Sigmoid colon (tissue), 7 donors: ENCODE measurements around the gene OR52E4. TPM values are rescaled to one million over a fixed set of nuclear protein-coding genes. Genes with fewer than 3 reads are reported as not detected.

Experiments
- DNase-seq: peaks from one replicate; pipeline ENCODE4 v3.0.0-alpha.2; 2019
- H3K27ac ChIP-seq, 4 donors: fragments of 200-600 bp; sonication (generic); one replicate each; pipeline ENCODE4 v1.5.1; 2016 to 2019; ENCODE audit warnings: mild to moderate bottlenecking in 1 of 4
- H3K27me3 ChIP-seq, 3 donors: fragments of 200-600 bp; sonication (generic); one replicate each; pipeline ENCODE4 v1.5.1; 2019; ENCODE audit warnings: mild to moderate bottlenecking in 1 of 3
- H3K36me3 ChIP-seq, 4 donors: fragments of 200-600 bp; sonication (generic); one replicate each; pipeline ENCODE4 v1.5.1; 2016 to 2019
- H3K4me1 ChIP-seq, 4 donors: fragments of 200-600 bp; sonication (generic); one replicate each; pipeline ENCODE4 v1.5.1; 2017 to 2019
- H3K4me3 ChIP-seq, 4 donors: fragments of 200-600 bp; sonication (generic); one replicate each; pipeline ENCODE4 v1.5.1; 2017 to 2019; ENCODE audit warnings: mild to moderate bottlenecking in 2 of 4, moderate library complexity in 1 of 4
- H3K9me3 ChIP-seq, 4 donors: fragments of 200-600 bp in 3 of 4; sonication (generic) in 3 of 4; one replicate each; pipeline versions ENCODE4 v1.5.1 to v1.6.1; 2013 to 2019
- EP300 ChIP-seq, 4 donors: sonication (generic); formaldehyde crosslinking; IDR thresholded peaks; one replicate each; pipeline ENCODE4 v1.6.1; 2017; ENCODE audit warnings: antibody characterized with exemption in 4 of 4
- POLR2A ChIP-seq, 2 donors: fragments of 450-650 bp; IDR thresholded peaks; one replicate each; pipeline ENCODE4 v1.6.1; 2016; ENCODE audit warnings: antibody characterized with exemption in 2 of 2, mild to moderate bottlenecking in 2 of 2, moderate library complexity in 2 of 2
- POLR2AphosphoS5 ChIP-seq, 4 donors: sonication (generic); formaldehyde crosslinking; IDR thresholded peaks; one replicate each; pipeline ENCODE4 v1.6.1; 2017; ENCODE audit warnings: antibody characterized with exemption in 4 of 4
- WGBS, 2 donors: extraction: QIAGEN DNeasy Blood & Tissue Kit; methylation state at CpG; one replicate each; pipeline ENCODE4 v1.1.7; 2013; 5-methylcytosine and 5-hydroxymethylcytosine counted together
- intact Hi-C: fragments of 100-400 bp; cut with DNase I; formaldehyde crosslinking; loops from one replicate; pipeline ENCODE4 v1.15.1; 2023
- polyA plus RNA-seq, 3 donors: library from polyadenylated mRNA; stranded (reverse); fragments of 200-250 nt; gene quantifications; one replicate each; pipeline ENCODE4 v1.2.3, GENCODE V29; 2013
- total RNA-seq, 4 donors: library from RNA; depleted of rRNA; stranded (reverse); fragments of >200 nt; gene quantifications; one replicate each; pipeline ENCODE4 v1.1.0, GENCODE V29; 2016
- TF ChIP-seq, protein P1 (sequence below), 4 experiments: fragments of 450-650 bp in 3 of 4; fragments of 200-600 bp in 1 of 4; IDR thresholded peaks; one replicate each; pipeline ENCODE4 v1.5.1; 2016 to 2019; ENCODE audit warnings: antibody characterized with exemption in 4 of 4, mild to moderate bottlenecking in 3 of 4, moderate library complexity in 2 of 4
- donor health status: healthy with polysubstance abuse.
- donor health status: Bipolar disorder and iron deficiency.
- donor health status: healthy.

The OR52E4 gene
- total and polyA plus RNA-seq, 7 donors: not detected

DNA sequence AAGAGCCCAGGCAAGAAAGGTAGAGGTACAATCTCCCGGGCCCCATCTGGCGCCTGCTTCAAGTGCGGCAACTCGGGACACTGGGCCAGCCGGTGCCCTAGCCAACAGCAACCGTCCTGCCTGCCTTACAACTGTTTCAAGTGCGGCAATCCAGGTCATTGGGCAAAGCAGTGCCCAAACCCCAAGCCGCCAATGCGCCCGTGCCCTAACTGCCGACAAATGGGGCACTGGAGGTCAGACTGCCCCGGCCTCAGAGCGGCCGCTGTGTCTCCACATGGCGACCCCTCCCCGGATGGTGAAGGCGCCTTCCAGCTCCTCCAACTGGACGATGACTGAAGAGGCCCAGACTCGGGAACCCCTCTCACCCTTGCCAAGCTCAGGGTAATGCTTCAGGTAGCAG is 50.2 kb downstream of the OR52E4 start:
- Histone ChIP-seq H3K4me1 (no peaks in the 10 kb centered on the region), H3K27ac (no peak overlapping the region), H3K27me3 (no peaks in the 10 kb centered on the region), H3K4me3 (no peak overlapping the region), H3K9me3 (peaks cover 0 to 3% (median 0%) of the 10 kb centered on the region in 4 donors), H3K36me3 (no peaks in the 10 kb centered on the region)
- intact Hi-C loops: no loop called here
- 89 to 93% methylated on average over 19 of the region's 19 CpGs for WGBS, 2 donors
- DNase-seq: peak; percentile 56
- TF ChIP-seq POLR2AphosphoS5 (IDR thresholded peaks at IDR 0.05): no peak
- TF ChIP-seq, protein P1, sequence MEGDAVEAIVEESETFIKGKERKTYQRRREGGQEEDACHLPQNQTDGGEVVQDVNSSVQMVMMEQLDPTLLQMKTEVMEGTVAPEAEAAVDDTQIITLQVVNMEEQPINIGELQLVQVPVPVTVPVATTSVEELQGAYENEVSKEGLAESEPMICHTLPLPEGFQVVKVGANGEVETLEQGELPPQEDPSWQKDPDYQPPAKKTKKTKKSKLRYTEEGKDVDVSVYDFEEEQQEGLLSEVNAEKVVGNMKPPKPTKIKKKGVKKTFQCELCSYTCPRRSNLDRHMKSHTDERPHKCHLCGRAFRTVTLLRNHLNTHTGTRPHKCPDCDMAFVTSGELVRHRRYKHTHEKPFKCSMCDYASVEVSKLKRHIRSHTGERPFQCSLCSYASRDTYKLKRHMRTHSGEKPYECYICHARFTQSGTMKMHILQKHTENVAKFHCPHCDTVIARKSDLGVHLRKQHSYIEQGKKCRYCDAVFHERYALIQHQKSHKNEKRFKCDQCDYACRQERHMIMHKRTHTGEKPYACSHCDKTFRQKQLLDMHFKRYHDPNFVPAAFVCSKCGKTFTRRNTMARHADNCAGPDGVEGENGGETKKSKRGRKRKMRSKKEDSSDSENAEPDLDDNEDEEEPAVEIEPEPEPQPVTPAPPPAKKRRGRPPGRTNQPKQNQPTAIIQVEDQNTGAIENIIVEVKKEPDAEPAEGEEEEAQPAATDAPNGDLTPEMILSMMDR (IDR thresholded peaks at IDR 0.05): no peak
- TF ChIP-seq EP300 (IDR thresholded peaks at IDR 0.05): no peak
- no peak for TF ChIP-seq POLR2A (IDR thresholded peaks at IDR 0.05)

GRCh38 chr11:5931061-5931460 is 50.6 kb downstream of the OR52E4 start:
- H3K9me3 ChIP-seq: peaks cover 0 to 3% (median 0%) of the 10 kb centered on the region in 4 donors
- intact Hi-C loops: no loop called here

GRCh38 chr11:5932671-5933070 is 52.2 kb downstream of the OR52E4 start:
- no peaks in the 10 kb centered on the region for H3K27me3 ChIP-seq
- H3K27ac ChIP-seq: no peak overlapping the region
- DNase-seq: no peak
- intact Hi-C loops: no loop called here
- H3K9me3 ChIP-seq: peaks cover 0 to 3% (median 0%) of the 10 kb centered on the region in 4 donors
- no peaks in the 10 kb centered on the region for H3K4me1 ChIP-seq
- no peak overlapping the region for H3K4me3 ChIP-seq
- TF ChIP-seq, protein P1 (IDR thresholded peaks at IDR 0.05): no peak
- TF ChIP-seq POLR2AphosphoS5 (IDR thresholded peaks at IDR 0.05) (no peak), POLR2A (IDR thresholded peaks at IDR 0.05) (no peak)
- no peaks in the 10 kb centered on the region for H3K36me3 ChIP-seq
- 95 to 96% methylated on average over 11 of the region's 11 CpGs for WGBS, 2 donors

More at GRCh38 chr11:5931061-5931460, 50.6 kb downstream of the OR52E4 start:
- 93 to 95% methylated on average over 8 of the region's 8 CpGs for WGBS, 2 donors
- TF ChIP-seq POLR2AphosphoS5 (IDR thresholded peaks at IDR 0.05) (no peak), EP300 (IDR thresholded peaks at IDR 0.05) (no peak), POLR2A (IDR thresholded peaks at IDR 0.05) (no peak)
- TF ChIP-seq, protein P1 (IDR thresholded peaks at IDR 0.05): no peak
- no peak overlapping the region for H3K4me3 ChIP-seq
- H3K27ac ChIP-seq: no peak overlapping the region
- DNase-seq: no peak
- H3K27me3 ChIP-seq: no peaks in the 10 kb centered on the region
- no peaks in the 10 kb centered on the region for H3K36me3 ChIP-seq
- no peaks in the 10 kb centered on the region for H3K4me1 ChIP-seq

GRCh38 chr11:5933116-5933515 is 52.7 kb downstream of the OR52E4 start:
- TF ChIP-seq, protein P1 (IDR thresholded peaks at IDR 0.05): no peak
- TF ChIP-seq POLR2AphosphoS5 (IDR thresholded peaks at IDR 0.05) (no peak), EP300 (IDR thresholded peaks at IDR 0.05) (no peak), POLR2A (IDR thresholded peaks at IDR 0.05) (no peak)
- DNase-seq: no peak
- no peaks in the 10 kb centered on the region for H3K36me3 ChIP-seq
- H3K4me1 ChIP-seq: no peaks in the 10 kb centered on the region
- 91 to 94% methylated on average over 10 of the region's 10 CpGs for WGBS, 2 donors
- no peak overlapping the region for H3K27ac ChIP-seq
- no peak overlapping the region for H3K4me3 ChIP-seq
- H3K27me3 ChIP-seq: no peaks in the 10 kb centered on the region
- intact Hi-C loops: no loop called here
- peaks cover 0 to 3% (median 0%) of the 10 kb centered on the region in 4 donors for H3K9me3 ChIP-seq

Other genes with a start within 250 kb of the OR52E4 start
- 10 to 100 TPM; 11.7 to 29.9 (median 14.3) TPM for gene TRIM5, start 195.6 kb upstream of the OR52E4 start, total RNA-seq
- gene TRIM5, start 195.6 kb upstream of the OR52E4 start, polyA plus RNA-seq: 10 to 100 TPM in 1 of 3 donors, 1 to 10 TPM in 2; 5.4 to 12.4 (median 7.2) TPM
- gene TRIM22, start 190.8 kb upstream of the OR52E4 start, total RNA-seq: 10 to 100 TPM; 21.1 to 64.8 (median 40.5) TPM
- gene TRIM22, start 190.8 kb upstream of the OR52E4 start, polyA plus RNA-seq: 100 to 1,000 TPM in 1 of 3 donors, 1 to 10 TPM in 2; 6.6 to 106 (median 7.9) TPM
- under 1 TPM in 2 of 4 donors, not detected in 2; under 0.01 to 0.83 TPM for gene OR56B1, start 144.2 kb upstream of the OR52E4 start, total RNA-seq
- under 1 TPM in 1 of 3 donors, not detected in 2; 0.12 TPM for gene OR56B1, start 144.2 kb upstream of the OR52E4 start, polyA plus RNA-seq
- 1 to 10 TPM in 1 of 4 donors, not detected in 3; 1.8 TPM for gene OR52N4, start 126.4 kb upstream of the OR52E4 start, total RNA-seq
- gene OR52N4, start 126.4 kb upstream of the OR52E4 start, polyA plus RNA-seq: under 1 TPM in 1 of 3 donors, not detected in 2; 0.60 TPM
- gene OR52N5, start 97.3 kb upstream of the OR52E4 start, total RNA-seq: not detected
- gene OR52N5, start 97.3 kb upstream of the OR52E4 start, polyA plus RNA-seq: not detected
- gene OR52N1, start 89.4 kb upstream of the OR52E4 start, total RNA-seq: not detected
- not detected for gene OR52N1, start 89.4 kb upstream of the OR52E4 start, polyA plus RNA-seq
- gene OR52N2, start 71.7 kb upstream of the OR52E4 start, total RNA-seq: not detected
- under 1 TPM in 1 of 3 donors, not detected in 2; 0.10 TPM for gene OR52N2, start 71.7 kb upstream of the OR52E4 start, polyA plus RNA-seq
- not detected for gene OR52E6, start 38.7 kb upstream of the OR52E4 start, total RNA-seq
- gene OR52E6, start 38.7 kb upstream of the OR52E4 start, polyA plus RNA-seq: not detected
- gene OR52E8, start 22.9 kb upstream of the OR52E4 start, total RNA-seq: not detected
- not detected for gene OR52E8, start 22.9 kb upstream of the OR52E4 start, polyA plus RNA-seq
- not detected for gene OR52E5, start 12.6 kb downstream of the OR52E4 start, total RNA-seq
- gene OR52E5, start 12.6 kb downstream of the OR52E4 start, polyA plus RNA-seq: not detected
- gene OR56A3, start 61.6 kb downstream of the OR52E4 start, total RNA-seq: not detected
- gene OR56A3, start 61.6 kb downstream of the OR52E4 start, polyA plus RNA-seq: not detected
- not detected for gene OR56A5, start 87.9 kb downstream of the OR52E4 start, total RNA-seq
- not detected for gene OR56A5, start 87.9 kb downstream of the OR52E4 start, polyA plus RNA-seq
- not detected for gene OR52L1, start 106.4 kb downstream of the OR52E4 start, total RNA-seq
- gene OR52L1, start 106.4 kb downstream of the OR52E4 start, polyA plus RNA-seq: not detected
- gene OR56A4, start 126.3 kb downstream of the OR52E4 start, total RNA-seq: not detected
- gene OR56A4, start 126.3 kb downstream of the OR52E4 start, polyA plus RNA-seq: not detected
- gene OR56A1, start 150.1 kb downstream of the OR52E4 start, total RNA-seq: under 1 TPM in 1 of 4 donors, not detected in 3; under 0.01 TPM
- gene OR56A1, start 150.1 kb downstream of the OR52E4 start, polyA plus RNA-seq: not detected
- not detected for gene OR56B4, start 227.1 kb downstream of the OR52E4 start, total RNA-seq
- not detected for gene OR56B4, start 227.1 kb downstream of the OR52E4 start, polyA plus RNA-seq